HG03565 (cell line): ENCODE measurements around the gene POLR2A.

Source experiments
- ATAC-seq: cut with Tn5 transposase; IDR thresholded peaks from one replicate; pipeline ENCODE4 v1.9.1; 2021; ENCODE audit warnings: mild to moderate bottlenecking, moderate library complexity; ENCODE audit not compliant: unreplicated experiment

POLR2A gene

DNA sequence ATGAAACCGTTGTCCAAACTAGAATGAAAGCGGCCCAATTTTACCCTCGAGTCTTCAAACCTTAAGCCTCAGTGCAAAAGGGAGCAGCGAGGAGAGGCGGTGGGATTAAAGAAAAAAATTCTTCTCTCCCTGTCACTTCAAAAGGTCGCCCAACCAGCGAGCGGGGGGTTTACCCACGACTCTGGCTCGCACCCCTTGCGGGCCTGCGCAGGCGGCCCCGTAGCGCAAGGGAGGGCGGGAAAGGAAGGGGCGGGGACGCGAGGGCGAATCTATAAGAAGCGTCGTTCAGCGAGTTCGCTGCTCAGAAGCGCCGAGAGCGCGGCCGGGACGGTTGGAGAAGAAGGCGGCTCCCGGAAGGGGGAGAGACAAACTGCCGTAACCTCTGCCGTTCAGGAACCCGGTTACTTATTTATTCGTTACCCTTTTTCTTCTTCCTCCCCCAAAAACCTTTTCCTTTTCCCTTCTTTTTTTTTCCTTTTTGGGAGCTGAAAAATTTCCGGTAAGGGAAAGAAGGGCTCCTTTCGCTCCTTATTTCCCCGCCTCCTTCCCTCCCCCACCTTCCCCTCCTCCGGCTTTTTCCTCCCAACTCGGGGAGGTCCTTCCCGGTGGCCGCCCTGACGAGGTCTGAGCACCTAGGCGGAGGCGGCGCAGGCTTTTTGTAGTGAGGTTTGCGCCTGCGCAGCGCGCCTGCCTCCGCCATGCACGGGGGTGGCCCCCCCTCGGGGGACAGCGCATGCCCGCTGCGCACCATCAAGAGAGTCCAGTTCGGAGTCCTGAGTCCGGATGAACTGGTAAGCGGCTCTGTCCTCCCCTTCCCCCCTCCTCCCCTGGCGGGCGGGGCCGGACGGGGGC lies at the start of gene POLR2A:
Gene POLR2A, plus strand, starts transcription at position 300 of the 852 bp plus-strand sequence.
- ATAC-seq: peak; percentile 56

GRCh38 chr17:7435676-7436555 lies 48.2 kb upstream of the POLR2A start:
- peak; percentile 8 for ATAC-seq

DNA sequence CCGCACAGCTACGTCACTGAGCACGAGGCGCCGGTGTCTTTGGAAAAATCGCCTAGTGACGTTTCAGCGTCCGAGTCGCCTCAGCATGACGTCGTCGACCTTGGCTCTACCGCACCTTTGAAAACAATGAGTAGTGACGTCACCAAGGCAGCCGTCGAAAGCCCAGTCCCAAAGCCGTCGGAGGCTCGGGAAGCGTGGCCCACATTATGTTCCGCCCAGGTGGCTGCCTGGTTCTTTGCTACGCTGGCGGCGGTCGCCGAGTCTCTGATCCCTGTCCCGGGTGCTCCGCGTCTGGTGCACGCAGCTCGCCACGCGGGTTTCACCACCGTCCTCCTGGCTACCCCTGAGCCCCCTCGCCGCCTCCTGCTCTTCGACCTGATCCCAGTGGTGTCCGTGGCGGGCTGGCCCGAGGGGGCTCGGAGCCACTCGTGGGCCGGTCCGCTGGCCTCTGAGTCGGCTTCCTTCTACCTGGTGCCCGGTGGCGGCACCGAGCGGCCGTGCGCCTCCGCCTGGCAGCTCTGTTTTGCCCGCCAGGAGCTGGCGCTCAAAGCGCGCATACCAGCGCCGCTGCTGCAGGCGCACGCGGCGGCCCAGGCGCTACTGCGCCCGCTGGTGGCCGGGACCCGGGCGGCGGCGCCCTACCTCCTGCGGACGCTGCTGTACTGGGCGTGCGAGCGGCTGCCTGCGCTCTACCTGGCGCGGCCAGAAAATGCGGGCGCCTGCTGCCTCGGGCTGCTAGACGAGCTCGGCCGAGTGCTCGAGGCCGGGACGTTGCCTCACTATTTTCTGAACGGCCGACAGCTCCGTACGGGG lies 47.4 kb upstream of the POLR2A start:
- no peak for ATAC-seq

- no peak for ATAC-seq
These were observed 46.8 kb upstream of the POLR2A start for GRCh38 chr17:7437369-7437863.

GRCh38 chr17:7437950-7438614 lies 46.1 kb upstream of the POLR2A start:
- ATAC-seq: no peak

DNA sequence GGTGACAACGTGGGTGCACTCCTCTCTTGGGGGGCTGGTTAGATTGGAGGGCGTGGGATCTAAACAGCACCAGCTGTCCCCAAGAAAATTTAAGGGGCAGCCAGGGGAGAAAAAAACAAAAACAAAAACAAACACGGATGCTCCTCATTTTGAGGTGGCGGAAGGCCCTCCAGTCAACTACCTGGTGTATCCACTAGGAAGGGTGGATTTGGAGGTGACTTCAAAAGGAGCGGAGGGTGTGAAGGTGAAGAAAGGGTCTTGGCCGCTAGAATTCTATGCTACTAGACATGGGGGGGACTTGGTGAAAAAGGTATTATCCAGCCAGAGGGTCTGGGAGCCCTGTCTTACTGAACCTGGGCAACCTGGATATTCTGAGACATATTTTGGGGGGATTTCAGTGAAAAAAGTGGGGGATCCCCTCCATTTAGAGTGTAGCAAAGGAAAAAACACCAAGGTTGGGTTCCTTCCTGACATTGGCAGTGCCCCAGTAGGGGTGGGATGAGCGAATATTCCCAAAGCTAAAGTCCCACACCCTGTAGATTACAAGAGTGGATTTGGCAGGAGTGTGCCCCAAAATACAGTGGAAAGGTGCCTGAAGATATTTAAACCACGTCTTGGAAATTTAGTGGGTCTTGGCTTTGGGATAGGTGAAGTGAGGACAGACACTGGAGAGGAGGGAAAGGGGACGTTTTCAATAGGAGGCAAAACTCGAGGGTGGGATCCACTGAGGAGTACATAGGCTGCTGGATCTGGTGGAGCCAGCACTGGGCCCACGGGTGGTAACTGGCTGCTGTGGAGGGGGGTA lies 45.3 kb upstream of the POLR2A start:
- no peak for ATAC-seq

GRCh38 chr17:7439462-7440112 lies 44.6 kb upstream of the POLR2A start, which contains the start of gene FGF11:
TSS of gene FGF11 (plus strand) at chr17:7439512. CDS start at chr17:7439621, 109 bp downstream.
- ATAC-seq: no peak

DNA sequence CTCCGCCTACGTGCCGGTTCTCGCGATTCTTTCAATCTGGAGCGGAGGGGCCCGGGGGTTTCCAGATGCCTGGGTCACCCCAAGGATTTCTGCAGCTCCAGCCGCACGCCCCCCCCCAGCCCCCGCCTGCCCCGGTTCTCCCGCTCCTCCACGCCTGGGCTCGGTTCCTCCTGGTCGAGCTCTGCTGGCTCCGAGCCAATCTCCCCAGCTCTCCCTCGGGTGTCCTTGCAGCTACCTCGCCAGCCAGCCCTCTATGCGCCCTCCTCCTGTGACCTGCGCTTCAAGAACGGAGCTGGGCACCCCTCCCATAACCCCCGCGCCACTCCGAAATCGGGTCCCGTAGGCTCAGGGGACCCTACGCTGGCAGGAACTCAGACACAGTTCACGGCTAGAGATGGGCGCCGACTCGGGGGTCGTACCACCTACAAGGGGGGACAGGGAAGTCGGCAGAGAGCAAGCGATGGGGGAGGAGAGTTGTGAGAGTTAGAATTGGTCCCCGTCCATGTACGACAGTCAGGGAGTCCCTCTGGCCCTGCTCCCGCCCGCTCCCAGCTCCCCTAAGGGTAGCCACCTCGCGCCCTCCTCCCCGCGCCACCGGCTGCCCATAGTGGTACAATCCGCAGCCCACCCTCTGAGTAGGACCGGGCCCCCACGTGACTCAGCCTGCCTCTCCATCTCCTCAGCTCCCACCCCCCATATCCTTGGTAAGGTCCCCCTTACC lies 43.9 kb upstream of the POLR2A start:
- ATAC-seq: no peak

GRCh38 chr17:7440834-7441195 lies 43.4 kb upstream of the POLR2A start:
- no peak for ATAC-seq

GRCh38 chr17:7441266-7441665 lies 42.9 kb upstream of the POLR2A start:
- ATAC-seq: no peak

- no peak for ATAC-seq
These were observed 42.0 kb upstream of the POLR2A start for GRCh38 chr17:7442142-7442541.

DNA sequence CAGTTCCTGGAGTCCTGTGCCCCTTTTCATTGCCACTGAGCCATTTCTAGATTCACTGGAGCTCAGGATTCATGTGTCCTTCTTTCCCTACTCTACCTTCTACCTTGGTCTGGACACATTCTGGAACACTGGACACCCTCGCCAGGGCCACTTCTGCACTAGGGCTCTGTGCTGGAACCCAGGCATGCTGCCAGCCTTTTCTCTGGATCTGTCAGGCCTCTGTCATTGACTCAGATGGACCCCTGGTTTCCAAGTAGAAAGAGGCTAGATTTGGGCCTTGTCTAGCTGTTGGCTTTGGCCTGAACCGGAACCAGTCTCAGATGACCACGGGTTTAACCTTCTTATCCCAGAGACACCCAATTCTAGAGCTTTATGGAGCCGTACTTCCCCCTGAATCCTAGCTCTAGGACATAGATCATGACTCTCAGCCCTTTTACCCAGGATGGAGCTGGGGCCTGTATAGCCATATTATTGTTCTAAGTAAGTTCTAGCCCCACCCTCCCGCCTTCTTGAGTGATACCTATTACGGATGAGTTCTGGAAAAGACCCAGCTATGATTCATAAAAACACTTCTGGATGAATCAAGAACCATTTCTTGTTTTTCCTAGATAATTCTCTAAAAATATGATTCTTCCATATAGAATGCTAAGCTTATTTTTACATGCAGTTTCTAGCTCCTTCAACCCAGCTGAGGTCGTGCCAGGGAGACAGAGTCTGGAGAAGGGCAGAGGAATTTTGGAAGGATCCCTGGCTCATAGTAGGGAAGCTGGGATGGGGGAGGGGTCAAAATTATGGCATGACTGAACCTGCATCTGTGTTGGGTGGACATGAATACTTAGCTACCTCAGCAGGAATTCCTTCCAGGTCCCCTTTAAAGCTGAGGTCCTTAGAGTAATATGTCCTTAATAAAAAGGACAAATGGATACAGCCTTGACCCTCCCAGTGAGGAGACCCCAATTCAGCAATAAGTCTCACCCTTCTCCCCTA lies 40.4 kb upstream of the POLR2A start:
- ATAC-seq: no peak

DNA sequence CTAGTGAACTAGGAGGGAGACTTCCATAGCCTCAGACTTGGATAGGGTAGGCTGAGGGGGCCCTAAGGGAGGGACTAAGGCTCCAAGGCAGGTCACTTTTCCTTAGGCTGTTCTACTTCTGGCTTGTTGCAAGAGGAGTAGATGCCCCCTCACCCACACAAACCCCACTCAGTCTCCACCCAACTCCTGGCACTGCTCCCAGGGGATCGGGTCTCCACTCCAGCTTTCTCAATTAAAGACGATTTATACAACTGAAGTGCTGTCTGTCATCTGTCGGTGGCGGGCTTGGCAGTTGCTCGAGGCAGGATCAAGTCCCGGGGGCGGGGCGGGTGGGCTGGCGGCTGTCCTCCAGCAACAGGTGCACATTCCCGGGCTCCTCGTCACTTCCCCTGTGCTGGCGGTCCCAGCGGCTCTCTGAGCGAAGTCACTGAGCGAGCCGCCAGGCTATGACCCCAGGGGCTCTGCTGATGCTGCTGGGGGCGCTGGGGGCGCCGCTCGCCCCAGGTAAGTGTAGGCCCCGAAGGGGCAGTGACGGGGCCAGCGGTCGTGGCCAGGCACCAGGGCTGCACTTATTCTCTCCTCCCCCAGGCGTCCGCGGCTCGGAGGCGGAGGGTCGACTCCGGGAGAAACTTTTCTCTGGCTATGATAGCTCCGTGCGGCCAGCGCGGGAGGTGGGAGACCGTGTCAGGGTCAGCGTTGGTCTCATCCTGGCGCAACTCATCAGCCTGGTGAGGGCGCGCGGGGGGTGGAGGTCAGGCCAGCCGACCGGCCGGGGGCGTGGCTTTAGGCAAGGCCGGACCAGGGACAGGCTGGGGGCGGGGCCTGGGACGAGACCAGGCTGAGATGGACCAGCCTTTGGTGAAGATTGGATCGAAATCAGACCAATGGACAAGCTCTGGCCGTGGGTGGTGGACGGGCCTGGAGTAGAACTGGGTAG lies 39.2 kb upstream of the POLR2A start, which contains the start of gene CHRNB1:
Gene CHRNB1, plus strand, starts transcription at position 380 of the 937 bp plus-strand sequence. Its CDS starts 67 bp downstream, at position 447.
- no peak for ATAC-seq

GRCh38 chr17:7445619-7445968 lies 38.6 kb upstream of the POLR2A start:
- no peak for ATAC-seq

DNA sequence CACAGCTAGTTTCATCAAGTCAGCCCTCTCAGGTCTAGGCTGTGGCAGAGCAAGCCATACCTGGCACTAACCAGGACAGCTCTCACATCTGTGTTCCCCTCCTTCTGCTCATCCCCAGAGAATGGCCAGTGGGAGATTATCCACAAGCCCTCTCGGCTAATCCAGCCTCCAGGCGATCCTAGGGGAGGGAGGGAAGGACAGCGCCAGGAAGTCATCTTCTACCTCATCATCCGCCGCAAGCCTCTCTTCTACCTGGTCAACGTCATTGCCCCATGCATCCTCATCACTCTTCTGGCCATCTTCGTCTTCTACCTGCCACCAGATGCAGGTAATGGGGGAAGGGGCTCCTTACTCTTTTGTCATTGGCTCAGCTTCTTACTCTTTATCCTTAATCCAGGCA lies 35.7 kb upstream of the POLR2A start:
- ATAC-seq: no peak

DNA sequence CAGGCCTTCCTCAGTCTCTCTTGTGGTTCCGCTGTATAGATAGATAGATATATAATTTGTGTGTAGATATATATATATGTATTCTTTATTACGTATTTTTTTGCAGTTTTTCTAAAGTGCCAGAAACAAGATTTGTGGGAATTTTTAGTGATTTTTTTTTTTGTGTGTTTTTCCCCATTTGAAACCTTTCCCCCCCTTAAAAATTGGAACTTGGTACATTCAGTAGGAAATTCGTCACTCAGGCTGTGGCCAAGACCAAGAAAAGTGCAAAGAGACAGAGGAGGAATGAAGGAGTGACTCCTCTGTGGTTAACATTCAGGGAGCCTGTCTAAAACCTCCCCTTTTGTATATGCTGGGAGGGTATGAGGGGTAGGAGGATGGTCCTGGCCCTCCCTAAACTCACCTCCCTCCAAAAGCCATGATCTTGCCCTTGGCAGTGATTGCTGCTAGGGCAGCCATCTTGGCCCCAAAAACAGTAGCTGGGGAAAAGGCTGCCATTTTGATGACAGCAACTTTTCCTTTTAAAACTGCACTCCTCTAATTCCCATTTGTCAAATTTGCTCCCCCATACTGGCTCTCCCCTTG lies 24.1 kb upstream of the POLR2A start:
- no peak for ATAC-seq
